NCI-H1417 treated with DMSO at 0.1 percent for 48 hours (cell line): ENCODE data around the gene FXYD6.

ENCODE experiments used
- DNase-seq: peaks from one replicate; lab custom pipeline; 2025; lab: John Stamatoyannopoulos, UW

Gene FXYD6

DNA sequence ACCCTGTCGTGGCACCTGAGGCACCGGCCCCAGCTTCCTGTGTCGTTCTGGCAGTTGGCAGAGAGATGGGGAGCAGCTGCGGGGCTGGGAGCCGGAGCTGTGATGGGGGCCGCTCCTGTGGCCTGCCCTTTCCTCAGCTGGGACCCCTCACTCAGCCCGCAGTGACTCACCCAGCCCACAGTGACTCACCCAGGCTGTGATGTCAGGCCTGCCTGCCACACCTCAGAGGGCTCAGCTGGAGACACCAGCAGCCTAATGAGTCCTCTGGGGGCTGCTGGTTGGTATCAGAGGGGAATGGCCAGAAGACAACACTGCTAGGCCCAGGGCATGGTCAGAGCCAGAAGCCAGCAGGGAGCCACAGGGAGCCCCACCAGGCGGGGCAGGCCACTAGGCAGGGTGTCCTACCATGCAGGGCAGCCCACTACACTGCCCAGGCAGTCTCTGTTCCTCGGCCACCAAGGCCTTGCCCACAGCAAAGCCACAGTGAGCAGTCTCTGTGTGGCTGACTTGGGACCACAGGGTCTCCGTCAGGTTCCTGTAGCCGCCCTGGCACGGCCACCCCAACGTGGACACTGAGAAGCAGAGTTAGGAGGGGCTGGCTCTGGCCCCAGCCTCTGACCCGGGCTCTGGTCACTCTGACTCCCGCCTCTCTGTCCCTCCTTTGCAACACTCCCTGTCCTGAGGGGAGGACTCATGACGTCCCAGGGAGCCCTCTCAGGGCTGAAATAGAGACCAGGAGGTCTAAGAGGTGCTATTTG, 47.7 kb downstream of the FXYD6 start:
- no peak for DNase-seq

DNA sequence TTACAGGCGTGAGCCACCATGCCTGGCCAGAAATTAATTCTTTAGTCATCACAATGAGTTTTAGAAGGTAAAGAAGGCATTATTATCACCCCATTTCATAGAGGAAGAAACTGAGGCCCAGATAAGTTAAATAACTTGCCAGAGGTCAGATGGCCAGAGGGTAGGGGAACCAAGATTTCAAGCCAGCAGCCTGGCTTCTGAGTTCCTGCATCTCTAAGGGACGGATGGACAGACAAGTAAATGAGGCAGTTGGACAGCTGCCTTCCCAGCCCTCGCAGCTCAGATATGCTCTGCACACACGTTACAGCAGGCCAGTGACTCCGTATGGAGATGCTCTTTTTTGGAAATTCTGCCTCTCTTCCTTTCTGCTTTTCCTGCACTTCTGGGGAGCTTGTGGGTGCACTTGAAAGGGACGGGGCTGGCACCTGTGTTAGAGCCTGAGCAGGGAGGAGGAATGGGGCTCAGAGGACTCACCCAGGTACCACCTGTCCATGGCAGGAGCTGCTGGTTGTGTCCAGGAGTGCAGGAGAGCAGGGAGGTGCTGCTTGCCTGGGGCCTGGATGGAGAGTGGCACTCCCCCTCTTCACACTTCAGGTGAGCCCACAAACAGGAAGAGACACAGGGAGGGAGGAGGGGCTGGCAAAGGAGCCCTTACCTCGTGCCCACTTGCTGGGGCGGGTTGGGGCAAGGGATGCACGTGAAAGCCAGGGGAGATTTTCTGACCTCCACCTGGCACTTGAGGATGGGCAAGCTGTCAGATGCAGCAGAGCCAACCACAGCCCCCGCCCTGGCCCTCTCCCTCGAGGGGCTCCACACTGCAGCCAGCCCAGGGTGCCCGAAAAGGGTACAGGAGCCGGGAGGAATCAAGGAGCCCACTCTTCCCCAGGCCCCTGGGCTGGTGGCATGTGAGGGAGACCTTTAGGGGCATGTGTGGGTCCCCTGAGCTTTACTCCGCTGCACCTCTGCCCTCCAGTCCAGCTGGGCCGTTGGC, 48.6 kb downstream of the FXYD6 start:
- DNase-seq: no peak

DNA sequence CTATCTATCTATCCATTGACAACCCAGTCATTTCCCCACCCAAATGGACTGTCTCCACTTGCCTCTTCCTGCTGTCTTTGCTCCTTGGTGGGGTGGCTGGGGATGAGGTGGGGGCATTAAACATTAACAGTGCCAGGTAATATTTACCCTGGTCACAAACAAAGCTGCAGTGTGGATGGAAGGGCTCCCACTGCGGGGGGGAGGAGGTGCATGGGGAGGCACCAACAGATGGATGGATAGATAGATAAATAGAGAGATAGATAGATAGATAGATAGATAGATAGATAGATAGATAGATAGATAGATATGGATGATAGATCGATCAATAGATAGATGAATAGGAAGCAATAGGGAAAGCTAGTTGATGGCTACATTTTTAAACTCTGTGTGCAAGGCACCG, 49.6 kb downstream of the FXYD6 start:
- DNase-seq: no peak

DNA sequence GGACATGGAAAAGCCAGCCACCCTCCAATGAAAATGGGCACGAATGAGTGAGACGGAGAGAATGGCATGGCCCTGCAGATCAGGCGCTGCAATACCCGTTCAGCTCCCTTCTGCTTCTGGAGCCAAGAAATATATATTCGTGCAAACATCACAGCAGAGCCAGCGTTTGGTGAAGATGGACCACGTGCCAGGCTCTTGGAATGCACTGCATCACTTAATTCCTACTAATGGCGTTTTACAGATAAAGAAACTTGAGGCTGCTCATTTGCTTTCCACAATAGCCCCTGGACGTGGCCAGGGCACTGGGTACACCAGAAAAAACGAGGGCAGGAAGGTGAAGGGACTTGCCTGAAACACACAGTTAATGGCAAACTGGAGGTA, 50.3 kb downstream of the FXYD6 start:
- no peak for DNase-seq

DNA sequence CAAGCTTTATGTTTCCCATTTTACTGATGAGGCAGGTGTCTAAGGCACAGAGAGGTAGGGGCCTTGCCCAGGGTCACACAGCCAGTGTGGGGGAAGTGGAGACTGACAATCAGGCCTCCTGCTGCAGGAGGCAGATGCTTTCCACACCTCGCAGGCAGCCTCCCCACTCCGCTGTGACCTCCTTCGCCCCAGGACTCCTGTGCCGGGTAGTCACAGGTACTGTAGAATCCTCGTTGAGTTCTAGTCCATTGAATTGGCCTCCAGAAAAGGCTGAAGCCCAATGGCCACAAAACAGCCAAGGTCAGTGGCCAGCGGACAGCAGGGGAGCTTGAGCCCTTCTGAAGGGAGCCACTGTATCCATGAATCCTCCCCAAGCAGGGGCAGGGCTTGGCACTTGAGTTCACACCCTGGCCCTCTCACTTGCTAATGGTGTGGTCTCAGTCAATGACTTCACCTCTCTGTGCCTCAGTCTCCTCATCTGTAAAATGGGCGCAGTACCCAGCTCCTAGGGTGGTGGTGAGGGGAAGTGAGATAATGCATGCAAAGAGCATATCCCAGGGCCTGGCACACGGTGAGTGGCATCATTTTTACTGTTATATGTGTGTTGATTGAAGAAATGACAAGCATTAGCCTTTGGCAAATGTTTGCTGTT, 50.8 kb downstream of the FXYD6 start:
- no peak for DNase-seq

DNA sequence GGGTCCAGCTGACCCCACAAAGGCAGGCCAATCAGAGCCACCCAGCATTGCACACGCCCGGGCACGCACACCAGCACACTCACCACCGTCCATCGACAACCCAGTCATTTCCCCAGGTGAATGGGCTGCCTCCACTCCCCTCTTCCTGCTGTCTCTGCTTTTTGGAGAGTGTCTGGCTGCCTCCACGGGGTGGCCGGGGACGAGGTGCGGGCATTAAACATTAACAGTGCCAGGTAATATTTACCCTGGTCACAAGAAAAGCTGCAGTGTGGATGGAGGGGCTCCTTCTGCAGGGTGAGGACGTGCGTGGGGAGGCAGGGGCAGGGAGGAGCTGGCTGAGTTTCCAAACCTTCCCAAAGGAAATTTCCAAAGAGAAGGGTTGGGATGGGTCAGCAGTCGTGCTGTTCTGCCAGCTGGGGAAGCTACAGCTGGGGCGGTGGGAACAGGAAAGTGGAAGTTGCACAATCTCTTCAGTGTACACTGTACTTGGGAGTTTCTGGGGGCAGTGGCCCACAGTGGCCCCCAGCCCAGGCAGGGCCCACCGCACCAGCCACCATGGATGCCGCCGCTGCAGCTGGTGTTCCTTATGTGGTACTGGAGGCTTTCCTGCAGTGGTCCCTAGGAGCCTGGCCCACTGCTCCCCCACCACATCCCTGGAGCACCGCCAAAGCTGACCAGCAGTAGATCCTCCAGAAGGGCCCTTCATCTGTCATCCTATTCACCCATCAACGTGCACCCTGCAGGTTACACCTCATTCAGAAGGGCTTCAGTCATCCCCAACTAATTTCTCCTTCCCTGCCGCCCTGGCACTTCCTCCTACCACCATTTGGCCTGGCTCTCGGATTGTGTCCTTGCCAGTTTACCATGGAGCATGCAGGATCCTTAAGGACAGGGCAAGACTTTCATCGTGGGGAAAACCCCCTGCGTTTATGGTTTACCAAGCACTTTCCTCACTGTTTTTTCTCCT, 51.6 kb downstream of the FXYD6 start, which contains the start of gene FXYD2:
Gene FXYD2 (minus strand): TSS at position 174 of the 967 bp plus-strand sequence. CDS start 66 bp downstream, at position 108.
- no peak for DNase-seq

DNA sequence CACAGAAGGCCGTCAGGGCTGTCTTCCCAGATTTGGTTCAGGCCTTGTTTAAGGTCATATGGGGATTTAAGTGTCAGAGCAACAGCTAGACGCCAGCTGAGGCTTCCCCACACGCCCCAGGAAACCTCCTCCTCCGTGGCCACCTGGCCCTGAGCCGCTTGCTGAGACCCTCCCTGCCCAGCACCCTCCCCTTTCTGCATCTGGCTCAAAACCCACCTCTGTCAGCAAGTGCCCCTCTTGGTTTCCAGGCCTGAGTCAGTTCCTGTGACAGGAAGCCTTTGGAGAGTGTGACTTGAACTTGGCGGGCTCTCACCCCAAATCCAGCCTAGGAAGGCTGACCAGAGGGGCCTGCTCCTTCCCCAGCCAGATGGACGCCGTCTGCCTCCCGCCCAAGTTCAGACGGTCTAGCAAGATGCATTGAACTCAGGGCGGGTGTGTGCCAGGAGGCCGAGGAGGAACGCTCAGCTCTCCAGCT, 52.5 kb downstream of the FXYD6 start:
- DNase-seq: no peak

DNA sequence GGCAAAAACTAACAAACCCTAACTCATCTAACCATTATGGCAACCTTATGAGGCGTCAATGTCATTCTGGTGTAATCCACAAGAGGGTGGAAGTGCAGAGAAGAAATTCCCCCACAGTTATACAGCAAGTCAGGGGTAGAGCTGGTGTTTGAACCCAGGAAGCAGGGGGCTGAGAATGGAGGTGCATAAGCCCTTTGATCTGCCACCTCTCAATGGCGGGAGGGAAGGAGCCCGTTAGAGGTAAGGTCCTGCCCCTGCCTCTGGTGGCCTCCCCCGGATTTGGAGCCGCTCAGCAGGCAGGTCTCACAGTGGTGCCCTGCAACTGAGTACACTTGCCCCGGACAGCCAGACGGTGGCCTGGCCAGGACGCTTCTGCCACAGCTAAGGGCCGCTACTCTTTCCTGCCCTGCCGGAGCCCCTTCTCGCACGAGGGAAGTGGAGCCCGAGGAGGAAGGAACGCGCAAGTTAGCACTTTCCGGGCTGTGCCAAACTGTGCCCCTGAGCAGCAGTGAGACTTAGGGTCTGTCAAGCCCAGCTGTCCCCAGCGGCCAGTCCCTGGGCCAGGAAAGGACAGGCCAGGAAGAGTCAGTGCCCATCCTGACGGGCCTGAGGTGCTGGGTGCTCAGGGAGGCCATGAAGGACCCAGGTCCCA, 53.0 kb downstream of the FXYD6 start:
- no peak for DNase-seq

DNA sequence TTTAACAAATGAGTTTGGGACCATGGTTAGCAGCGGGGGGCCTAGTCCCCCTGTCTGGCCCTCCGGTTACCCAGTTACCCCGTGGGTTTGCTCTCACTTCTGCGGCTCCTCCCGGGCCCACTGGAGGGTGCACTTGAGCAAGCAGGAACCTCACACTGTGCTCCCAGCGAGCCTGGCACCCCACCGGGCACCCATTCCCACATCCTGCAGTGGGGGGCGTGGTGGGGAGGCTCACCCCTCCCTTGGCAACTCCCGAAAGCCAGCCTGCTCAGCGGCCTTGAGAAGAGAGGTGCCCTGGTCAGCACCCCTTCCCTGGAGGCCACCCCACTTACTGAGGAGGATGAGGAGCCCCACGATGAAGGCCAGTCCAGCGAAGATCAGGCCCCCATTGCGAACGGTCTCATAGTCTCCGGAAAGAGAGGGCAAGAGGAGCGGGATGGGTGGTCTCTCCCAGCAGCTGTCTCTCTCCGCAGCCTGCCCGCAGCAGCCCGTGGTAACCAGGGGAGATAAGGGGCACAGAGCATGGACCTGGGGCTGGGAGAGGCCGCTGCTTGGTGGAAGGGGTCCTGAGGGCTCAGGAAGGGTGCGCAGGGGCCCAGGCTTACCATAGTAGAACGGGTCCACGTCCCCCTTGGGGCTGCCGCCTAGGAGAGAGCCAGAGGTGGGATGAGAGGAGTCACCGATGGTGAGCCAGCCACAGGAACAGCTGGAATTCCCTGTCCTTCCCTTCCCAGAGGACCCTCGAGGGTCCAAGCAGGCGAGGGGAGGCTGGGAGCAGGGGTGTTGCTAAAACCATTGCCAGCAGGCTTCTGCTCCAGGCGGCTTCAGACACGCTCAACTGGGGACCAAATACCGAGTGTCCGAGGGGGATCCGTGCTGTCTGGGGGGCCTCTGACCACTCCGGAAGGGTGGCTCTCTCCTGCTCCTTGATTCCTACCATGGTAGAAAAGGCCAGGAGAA, 54.1 kb downstream of the FXYD6 start:
- DNase-seq: no peak

DNA sequence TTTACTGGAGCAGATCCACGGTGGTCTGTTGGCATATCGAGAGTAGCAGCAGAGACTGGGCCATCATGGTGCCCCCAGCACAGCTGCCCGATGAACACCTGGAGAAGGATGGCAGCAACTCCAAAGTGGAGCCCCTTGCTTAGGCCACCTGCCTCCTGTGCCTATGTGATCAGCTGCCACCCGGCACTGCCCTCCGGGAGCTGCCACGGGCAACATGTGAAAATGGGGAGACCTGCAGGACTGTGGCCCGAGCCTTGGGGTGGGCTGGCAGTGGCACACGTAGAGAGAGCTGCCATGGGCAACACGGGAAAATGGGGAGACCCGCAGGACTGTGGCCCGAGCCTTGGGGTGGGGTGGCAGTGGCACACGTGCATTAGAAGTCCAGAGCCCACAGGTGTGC, 55.0 kb downstream of the FXYD6 start:
- DNase-seq: no peak

DNA sequence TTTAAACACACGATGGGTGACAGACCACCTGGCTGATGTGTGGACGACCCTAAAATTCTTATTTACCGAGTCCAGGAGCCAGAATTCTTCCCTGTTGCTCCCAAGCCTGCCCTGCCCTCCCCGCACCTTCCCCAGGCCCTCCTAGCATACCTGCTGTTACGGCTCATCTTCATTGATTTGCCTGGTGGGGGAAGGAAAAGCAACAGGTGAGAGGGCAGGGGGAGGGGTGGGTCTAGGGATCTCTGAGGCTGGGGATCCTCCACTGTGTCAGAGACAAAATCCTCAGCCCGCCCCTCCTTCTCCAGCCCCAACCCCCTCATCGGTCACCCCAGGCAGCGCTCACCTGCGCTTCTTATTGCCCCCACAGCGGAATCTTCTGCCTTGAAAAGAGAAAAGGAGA, 55.9 kb downstream of the FXYD6 start:
- no peak for DNase-seq

DNA sequence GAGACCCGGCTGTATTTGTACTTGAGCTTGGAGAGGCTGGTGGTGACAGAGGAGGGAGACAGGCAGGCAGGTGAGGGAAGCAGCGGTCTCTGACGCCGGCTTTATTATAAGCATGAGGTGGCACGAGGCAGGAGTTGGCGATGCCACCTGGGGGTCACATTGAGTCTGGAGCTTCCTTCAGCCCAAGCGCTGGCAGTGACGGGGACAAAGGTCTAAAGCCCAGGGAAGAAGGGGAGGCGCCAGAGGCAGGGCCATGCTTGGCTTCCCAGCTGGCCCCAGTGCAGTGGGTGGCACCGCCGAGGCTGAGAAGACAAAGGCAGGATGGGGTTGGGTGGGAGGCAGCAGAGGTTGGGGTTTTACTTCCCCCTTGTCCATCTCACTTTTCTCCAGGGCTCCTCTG, 56.4 kb downstream of the FXYD6 start:
- peak; percentile 89 for DNase-seq

DNA sequence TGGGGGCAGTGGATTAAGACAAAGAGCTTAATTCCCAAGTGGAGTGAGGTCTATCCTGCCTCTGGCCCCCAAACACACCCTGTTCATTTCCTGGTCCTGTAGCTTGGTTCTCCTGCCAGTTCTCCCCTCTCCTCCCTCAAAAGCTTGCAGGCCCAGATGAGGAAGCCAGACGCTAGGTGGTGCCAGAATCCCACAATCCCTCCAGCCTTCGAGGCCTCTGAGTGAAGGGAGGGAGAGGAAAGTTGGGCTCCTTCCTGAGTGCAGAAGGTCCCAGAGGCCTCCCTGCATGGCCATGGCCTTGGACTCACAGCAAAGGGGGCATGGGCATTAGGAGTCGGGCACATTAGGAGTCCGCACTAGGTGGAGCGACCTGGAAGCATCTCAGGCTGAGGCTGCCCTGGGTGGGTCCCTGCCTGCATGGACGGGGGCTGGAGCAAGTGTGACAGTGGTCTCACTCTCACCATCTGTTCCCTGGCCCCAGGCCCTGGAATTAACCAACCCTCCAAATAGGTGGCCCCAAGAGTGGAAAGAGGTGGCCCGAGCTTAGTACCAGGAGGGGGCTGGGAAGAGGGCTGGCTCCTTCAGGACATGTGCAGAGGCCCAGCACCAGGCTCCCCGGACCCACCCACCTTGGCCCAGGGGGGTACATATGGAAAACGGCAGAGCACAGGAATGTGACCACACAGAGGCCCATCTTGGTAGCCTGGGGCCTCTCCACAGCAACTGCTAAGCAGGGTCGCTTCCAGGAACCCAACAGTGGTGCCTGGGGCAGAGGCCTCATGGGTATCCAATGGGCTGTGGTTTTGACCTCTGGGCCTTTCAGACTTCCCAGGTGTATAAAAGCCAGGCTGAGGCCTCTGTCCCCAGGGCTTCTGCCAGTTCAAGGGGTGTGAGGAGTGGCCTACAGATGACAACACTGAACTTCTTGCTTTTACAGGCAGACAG, 57.1 kb downstream of the FXYD6 start:
- DNase-seq: no peak

DNA sequence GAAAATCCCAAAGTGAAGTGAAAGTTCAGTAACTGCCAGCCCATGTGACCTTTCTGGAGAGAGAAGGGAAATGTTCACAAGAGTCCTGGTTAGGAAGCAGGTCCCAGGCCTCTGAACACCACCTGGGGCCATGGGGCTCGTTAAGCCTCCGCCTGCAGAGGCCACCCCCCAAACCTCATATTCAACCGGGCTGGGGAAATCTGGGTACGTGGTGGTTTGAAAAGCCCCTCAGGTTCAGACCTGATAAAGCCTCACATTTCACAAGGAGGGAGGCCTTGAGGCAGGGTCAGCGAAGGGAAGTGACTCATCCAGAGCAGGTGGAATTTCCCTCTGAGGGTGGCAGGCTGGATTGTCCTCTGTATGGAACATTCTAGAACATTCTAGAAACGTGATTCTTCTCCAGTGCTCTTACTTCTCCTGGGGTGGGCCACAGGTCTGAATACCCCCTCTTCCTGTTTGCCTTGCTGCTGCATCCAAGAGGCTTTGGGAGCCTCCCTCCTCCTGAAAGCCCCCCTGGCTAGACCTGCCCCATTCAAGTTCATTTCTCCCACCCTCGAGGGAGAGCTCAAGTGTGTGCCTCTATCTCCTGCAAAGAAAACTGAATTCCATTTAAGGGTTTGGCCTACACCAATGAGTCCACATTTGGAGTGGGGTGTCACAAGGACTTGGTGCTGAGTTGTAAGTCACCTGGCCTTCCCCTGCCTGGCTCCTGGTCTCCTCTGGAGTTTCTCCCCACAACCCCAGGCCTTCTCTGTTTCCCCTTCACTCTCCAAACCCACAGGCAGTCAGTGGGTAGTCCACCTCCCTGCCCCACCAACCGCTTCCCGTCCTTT, 58.2 kb downstream of the FXYD6 start:
- DNase-seq: no peak

DNA sequence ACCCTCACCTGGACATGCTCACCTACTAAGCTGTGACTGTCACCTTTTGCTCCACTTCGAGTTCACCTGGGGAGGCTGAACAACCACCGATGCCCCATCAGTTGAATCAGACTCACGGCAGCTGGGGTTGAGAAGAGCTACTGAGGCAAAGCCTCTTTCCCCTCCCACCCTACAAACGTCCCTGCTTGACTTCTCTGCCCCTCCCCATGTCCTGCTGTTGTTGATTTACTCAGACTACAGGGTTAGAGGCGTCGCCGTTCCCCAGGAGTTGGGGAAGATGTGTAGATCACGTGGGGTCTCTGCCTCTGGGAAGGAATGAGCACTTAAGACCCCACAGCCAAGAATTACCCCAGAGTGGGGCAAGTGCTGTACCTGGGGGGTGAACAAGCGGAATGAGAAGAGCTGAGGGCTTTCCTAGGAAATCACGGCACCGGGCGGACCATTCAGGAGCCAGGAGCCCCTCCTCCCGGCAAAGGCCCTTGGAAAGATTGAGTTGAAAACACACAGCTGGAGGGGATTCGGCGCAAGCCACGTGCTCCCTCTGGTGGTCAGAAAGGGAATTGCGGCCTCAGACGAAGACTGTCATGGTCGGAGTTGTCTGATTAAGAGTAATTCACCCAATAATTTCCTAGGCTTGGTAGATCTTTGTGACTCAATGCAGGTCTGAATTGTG, 59.0 kb downstream of the FXYD6 start:
- peak; percentile 59 for DNase-seq

DNA sequence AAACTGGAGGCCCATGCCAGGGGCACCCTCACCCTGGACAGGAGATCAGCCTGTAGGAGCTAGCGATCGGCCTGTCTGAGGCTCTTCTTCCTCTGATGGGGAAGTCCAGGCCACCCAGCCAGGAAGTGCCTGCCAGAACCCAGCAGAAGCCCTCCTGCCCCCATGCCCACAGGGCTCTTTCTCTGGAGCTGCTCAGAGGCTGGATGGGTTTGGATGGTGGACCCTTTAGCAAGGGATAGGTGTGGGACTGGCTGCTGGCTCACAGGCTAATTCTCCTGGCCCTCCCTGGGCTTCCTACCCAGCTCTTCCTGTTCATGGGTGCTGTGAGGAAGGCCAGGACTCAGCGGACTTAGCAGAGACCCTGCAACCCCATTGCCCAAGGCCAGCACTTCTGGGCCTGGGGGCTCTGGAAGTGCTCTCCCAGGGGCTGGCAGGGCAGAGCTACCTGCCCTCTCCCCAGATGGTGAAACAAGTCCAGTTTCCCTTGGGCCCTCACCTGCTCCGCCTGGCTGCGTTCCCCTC, 59.6 kb downstream of the FXYD6 start:
- DNase-seq: no peak
